ENCODE results near the gene VANGL2. TPM values are rescaled to one million over a fixed set of nuclear protein-coding genes. Genes with fewer than 3 reads are reported as not detected.

VANGL2 gene
- total and polyA plus RNA-seq, 9 of the 15 experiments (the other 6 are each of a cell fraction or from before 2014, with no cell fraction given), result 0.28 to 4.0 (median 0.98) TPM

GRCh38 chr1:160363010-160363409 is 37.4 kb upstream of the VANGL2 start (continued):
- TF ChIP-seq HEY1 (CRISPR knock-in tag; IDR thresholded peaks at IDR 0.05; ENCODE audit: borderline replicate concordance) (no peak), RBM15 (IDR thresholded peaks at IDR 0.05; ENCODE audit: insufficient read depth, low read length) (no peak), HDAC8 (tag; IDR thresholded peaks at IDR 0.05) (peak; percentile 68), CBFA2T3 (IDR thresholded peaks at IDR 0.05) (no peak), ATF6 (CRISPR knock-in tag; IDR thresholded peaks at IDR 0.05) (no peak), NFE2 (IDR thresholded peaks at IDR 0.05; ENCODE audit: low read depth) (no peak), NEUROD1 (IDR thresholded peaks at IDR 0.05; ENCODE audit: borderline replicate concordance, low read depth, low read length, partially characterized antibody) (no peak), ZNF311 (CRISPR knock-in tag; IDR thresholded peaks at IDR 0.05) (no peak), SMARCE1 (IDR thresholded peaks at IDR 0.05) (no peak), DNMT1 (IDR thresholded peaks at IDR 0.05) (no peak), ZNF23 (CRISPR knock-in tag; IDR thresholded peaks at IDR 0.05) (no peak), ZNF584 (CRISPR knock-in tag; IDR thresholded peaks at IDR 0.05; ENCODE audit: low read depth) (no peak), EGR1 (conservative IDR thresholded peaks at IDR 0.05) (no peak), ERF (CRISPR knock-in tag; IDR thresholded peaks at IDR 0.05) (no peak), ZNF280A (IDR thresholded peaks at IDR 0.05; ENCODE audit: low read depth, partially characterized antibody) (no peak), SRSF7 (optimal IDR thresholded peaks at IDR 0.05; ENCODE audit: low read depth, low read length) (no peak), ZNF766 (CRISPR knock-in tag; conservative IDR thresholded peaks at IDR 0.05) (no peak; the same call in 1 of the 2 replicates), RFX7 (CRISPR knock-in tag; IDR thresholded peaks at IDR 0.05) (no peak)
- TF ChIP-seq, protein P1, sequence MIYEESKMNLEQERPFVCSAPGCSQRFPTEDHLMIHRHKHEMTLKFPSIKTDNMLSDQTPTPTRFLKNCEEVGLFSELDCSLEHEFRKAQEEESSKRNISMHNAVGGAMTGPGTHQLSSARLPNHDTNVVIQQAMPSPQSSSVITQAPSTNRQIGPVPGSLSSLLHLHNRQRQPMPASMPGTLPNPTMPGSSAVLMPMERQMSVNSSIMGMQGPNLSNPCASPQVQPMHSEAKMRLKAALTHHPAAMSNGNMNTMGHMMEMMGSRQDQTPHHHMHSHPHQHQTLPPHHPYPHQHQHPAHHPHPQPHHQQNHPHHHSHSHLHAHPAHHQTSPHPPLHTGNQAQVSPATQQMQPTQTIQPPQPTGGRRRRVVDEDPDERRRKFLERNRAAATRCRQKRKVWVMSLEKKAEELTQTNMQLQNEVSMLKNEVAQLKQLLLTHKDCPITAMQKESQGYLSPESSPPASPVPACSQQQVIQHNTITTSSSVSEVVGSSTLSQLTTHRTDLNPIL (CRISPR knock-in tag; IDR thresholded peaks at IDR 0.05), result no peak
- TF ChIP-seq, protein P2, sequence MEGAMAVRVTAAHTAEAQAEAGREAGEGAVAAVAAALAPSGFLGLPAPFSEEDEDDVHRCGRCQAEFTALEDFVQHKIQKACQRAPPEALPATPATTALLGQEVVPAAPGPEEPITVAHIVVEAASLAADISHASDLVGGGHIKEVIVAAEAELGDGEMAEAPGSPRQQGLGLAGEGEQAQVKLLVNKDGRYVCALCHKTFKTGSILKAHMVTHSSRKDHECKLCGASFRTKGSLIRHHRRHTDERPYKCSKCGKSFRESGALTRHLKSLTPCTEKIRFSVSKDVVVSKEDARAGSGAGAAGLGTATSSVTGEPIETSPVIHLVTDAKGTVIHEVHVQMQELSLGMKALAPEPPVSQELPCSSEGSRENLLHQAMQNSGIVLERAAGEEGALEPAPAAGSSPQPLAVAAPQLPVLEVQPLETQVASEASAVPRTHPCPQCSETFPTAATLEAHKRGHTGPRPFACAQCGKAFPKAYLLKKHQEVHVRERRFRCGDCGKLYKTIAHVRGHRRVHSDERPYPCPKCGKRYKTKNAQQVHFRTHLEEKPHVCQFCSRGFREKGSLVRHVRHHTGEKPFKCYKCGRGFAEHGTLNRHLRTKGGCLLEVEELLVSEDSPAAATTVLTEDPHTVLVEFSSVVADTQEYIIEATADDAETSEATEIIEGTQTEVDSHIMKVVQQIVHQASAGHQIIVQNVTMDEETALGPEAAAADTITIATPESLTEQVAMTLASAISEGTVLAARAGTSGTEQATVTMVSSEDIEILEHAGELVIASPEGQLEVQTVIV (CRISPR knock-in tag; IDR thresholded peaks at IDR 0.05; ENCODE audit: borderline replicate concordance), result no peak
- TF ChIP-seq, protein P3, sequence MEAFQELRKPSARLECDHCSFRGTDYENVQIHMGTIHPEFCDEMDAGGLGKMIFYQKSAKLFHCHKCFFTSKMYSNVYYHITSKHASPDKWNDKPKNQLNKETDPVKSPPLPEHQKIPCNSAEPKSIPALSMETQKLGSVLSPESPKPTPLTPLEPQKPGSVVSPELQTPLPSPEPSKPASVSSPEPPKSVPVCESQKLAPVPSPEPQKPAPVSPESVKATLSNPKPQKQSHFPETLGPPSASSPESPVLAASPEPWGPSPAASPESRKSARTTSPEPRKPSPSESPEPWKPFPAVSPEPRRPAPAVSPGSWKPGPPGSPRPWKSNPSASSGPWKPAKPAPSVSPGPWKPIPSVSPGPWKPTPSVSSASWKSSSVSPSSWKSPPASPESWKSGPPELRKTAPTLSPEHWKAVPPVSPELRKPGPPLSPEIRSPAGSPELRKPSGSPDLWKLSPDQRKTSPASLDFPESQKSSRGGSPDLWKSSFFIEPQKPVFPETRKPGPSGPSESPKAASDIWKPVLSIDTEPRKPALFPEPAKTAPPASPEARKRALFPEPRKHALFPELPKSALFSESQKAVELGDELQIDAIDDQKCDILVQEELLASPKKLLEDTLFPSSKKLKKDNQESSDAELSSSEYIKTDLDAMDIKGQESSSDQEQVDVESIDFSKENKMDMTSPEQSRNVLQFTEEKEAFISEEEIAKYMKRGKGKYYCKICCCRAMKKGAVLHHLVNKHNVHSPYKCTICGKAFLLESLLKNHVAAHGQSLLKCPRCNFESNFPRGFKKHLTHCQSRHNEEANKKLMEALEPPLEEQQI (IDR thresholded peaks at IDR 0.05), result no peak

Measured in K562 (cell line).